Gastrocnemius medialis (tissue), 4 donors: ENCODE results near the gene MARK2. TPM values are rescaled to one million over a fixed set of nuclear protein-coding genes. Genes with fewer than 3 reads are reported as not detected.

Source experiments
- ATAC-seq, 2 donors: fragments of 150-250 bp; one replicate each; pipeline ENCODE4 v1.9.1; 2016
- DNase-seq, 2 donors: peaks; one replicate each; pipeline ENCODE4 v3.0.0-alpha.2; 2019
- H3K27ac ChIP-seq, 4 donors: fragments of 200-600 bp; sonication (generic); 1 replicate in 1 of 4; 2 replicates in 3 of 4; pipeline ENCODE4 v1.5.1; 2016 to 2018; ENCODE audit warnings: mild to moderate bottlenecking in 2 of 4, moderate library complexity in 1 of 4
- H3K27me3 ChIP-seq, 3 donors: fragments of 200-600 bp; sonication (generic) in 2 of 3; 1 replicate in 1 of 3; 2 replicates in 2 of 3; pipeline versions ENCODE4 v1.5.1 to v1.6.0; 2016 to 2019; ENCODE audit warnings: mild to moderate bottlenecking in 1 of 3, moderate library complexity in 1 of 3
- H3K36me3 ChIP-seq, 2 donors: fragments of 200-600 bp; sonication (generic) in 1 of 2; one replicate each; pipeline ENCODE4 v1.5.1; 2017 to 2018
- H3K4me1 ChIP-seq, 2 donors: fragments of 200-600 bp; sonication (generic) in 1 of 2; one replicate each; pipeline ENCODE4 v1.5.1; 2016 to 2017; ENCODE audit warnings: mild to moderate bottlenecking in 2 of 2
- H3K4me3 ChIP-seq, 4 donors: fragments of 200-600 bp; sonication (generic) in 3 of 4; 1 replicate in 1 of 4; 2 replicates in 3 of 4; pipeline ENCODE4 v1.5.1; 2016 to 2019; ENCODE audit warnings: mild to moderate bottlenecking in 2 of 4
- H3K9me3 ChIP-seq, 3 donors: fragments of 200-600 bp; sonication (generic) in 2 of 3; 1 replicate in 1 of 3; 2 replicates in 2 of 3; pipeline ENCODE4 v1.5.1; 2016 to 2019
- POLR2A ChIP-seq, 2 donors: fragments of 450-650 bp; IDR thresholded peaks; one replicate each; pipeline ENCODE4 v1.6.1; 2017; ENCODE audit warnings: antibody characterized with exemption in 2 of 2, mild to moderate bottlenecking in 2 of 2, moderate library complexity in 2 of 2
- in situ Hi-C, 4 donors: fragments of 200-750 bp; cut with MboI; loops; one replicate each; pipeline versions ENCODE4 v1.15.0 to v1.8.0; 2017; ENCODE audit warnings: low sequenced_read_pairs in 4 of 4
- intact Hi-C: fragments of 100-400 bp; cut with DNase I; formaldehyde crosslinking; loops from one replicate; pipeline ENCODE4 v1.15.1; 2023; ENCODE audit warnings: low total_unique reads
- total RNA-seq, 4 donors: library from RNA; depleted of rRNA; stranded (reverse); fragments of >200 nt; gene quantifications; one replicate each; pipeline versions ENCODE4 v1.1.0 to v1.2.3, GENCODE V29; 2016
- TF ChIP-seq, protein P1 (sequence below), 5 experiments: fragments of 450-650 bp in 3 of 5; fragments of 200-600 bp in 2 of 5; sonication (generic) in 2 of 5; IDR thresholded peaks in 4 of 5; conservative IDR thresholded peaks in 1 of 5; 1 replicate in 4 of 5; 2 replicates in 1 of 5; pipeline ENCODE4 v1.5.1; 2016 to 2019; ENCODE audit warnings: antibody characterized with exemption in 5 of 5, mild to moderate bottlenecking in 3 of 5, moderate library complexity in 3 of 5

The MARK2 gene
- total RNA-seq, 4 donors from 2014 or later: 17.8 to 37.2 (median 30.3) TPM

- no peak for DNase-seq
- ATAC-seq: no peak
- in situ Hi-C loops (no loop called here), intact Hi-C loops (no loop called here)
- no peak overlapping the region for H3K27ac ChIP-seq
- no peak for TF ChIP-seq POLR2A (IDR thresholded peaks at IDR 0.05)
- TF ChIP-seq, protein P1, sequence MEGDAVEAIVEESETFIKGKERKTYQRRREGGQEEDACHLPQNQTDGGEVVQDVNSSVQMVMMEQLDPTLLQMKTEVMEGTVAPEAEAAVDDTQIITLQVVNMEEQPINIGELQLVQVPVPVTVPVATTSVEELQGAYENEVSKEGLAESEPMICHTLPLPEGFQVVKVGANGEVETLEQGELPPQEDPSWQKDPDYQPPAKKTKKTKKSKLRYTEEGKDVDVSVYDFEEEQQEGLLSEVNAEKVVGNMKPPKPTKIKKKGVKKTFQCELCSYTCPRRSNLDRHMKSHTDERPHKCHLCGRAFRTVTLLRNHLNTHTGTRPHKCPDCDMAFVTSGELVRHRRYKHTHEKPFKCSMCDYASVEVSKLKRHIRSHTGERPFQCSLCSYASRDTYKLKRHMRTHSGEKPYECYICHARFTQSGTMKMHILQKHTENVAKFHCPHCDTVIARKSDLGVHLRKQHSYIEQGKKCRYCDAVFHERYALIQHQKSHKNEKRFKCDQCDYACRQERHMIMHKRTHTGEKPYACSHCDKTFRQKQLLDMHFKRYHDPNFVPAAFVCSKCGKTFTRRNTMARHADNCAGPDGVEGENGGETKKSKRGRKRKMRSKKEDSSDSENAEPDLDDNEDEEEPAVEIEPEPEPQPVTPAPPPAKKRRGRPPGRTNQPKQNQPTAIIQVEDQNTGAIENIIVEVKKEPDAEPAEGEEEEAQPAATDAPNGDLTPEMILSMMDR (IDR thresholded peaks at IDR 0.05 in 4 of 5, conservative IDR thresholded peaks at IDR 0.05 in 1 of 5): no peak
- no peaks in the 10 kb centered on the region for H3K4me1 ChIP-seq
- H3K27me3 ChIP-seq: no peaks in the 10 kb centered on the region
- H3K9me3 ChIP-seq: no peaks in the 10 kb centered on the region
- no peaks in the 10 kb centered on the region for H3K36me3 ChIP-seq
- H3K4me3 ChIP-seq: no peak overlapping the region
These were observed 92.1 kb downstream of the MARK2 start for GRCh38 chr11:63931045-63931444.

GRCh38 chr11:63931876-63932275, 93.0 kb downstream of the MARK2 start:
- Histone ChIP-seq H3K36me3 (no peaks in the 10 kb centered on the region), H3K9me3 (no peaks in the 10 kb centered on the region), H3K27me3 (no peaks in the 10 kb centered on the region), H3K4me1 (no peaks in the 10 kb centered on the region), H3K27ac (no peak overlapping the region), H3K4me3 (no peak overlapping the region)
- intact Hi-C loops: no loop called here
- in situ Hi-C loops: no loop called here
- ATAC-seq (no peak), DNase-seq (no peak)
- TF ChIP-seq POLR2A (IDR thresholded peaks at IDR 0.05): no peak
- TF ChIP-seq, protein P1 (IDR thresholded peaks at IDR 0.05 in 4 of 5, conservative IDR thresholded peaks at IDR 0.05 in 1 of 5): no peak

GRCh38 chr11:63933459-63933858, 94.5 kb downstream of the MARK2 start:
- no peaks in the 10 kb centered on the region for H3K27me3 ChIP-seq
- ATAC-seq (no peak), DNase-seq (no peak)
- no peak overlapping the region for H3K27ac ChIP-seq
- no peak overlapping the region for H3K4me3 ChIP-seq
- no peaks in the 10 kb centered on the region for H3K9me3 ChIP-seq
- H3K4me1 ChIP-seq: peaks cover 4 to 6% of the 10 kb centered on the region in 2 donors
- intact Hi-C loops: no loop called here
- in situ Hi-C loops: no loop called here
- no peaks in the 10 kb centered on the region for H3K36me3 ChIP-seq
- TF ChIP-seq POLR2A (IDR thresholded peaks at IDR 0.05): no peak
- TF ChIP-seq, protein P1 (IDR thresholded peaks at IDR 0.05 in 4 of 5, conservative IDR thresholded peaks at IDR 0.05 in 1 of 5): no peak

DNA sequence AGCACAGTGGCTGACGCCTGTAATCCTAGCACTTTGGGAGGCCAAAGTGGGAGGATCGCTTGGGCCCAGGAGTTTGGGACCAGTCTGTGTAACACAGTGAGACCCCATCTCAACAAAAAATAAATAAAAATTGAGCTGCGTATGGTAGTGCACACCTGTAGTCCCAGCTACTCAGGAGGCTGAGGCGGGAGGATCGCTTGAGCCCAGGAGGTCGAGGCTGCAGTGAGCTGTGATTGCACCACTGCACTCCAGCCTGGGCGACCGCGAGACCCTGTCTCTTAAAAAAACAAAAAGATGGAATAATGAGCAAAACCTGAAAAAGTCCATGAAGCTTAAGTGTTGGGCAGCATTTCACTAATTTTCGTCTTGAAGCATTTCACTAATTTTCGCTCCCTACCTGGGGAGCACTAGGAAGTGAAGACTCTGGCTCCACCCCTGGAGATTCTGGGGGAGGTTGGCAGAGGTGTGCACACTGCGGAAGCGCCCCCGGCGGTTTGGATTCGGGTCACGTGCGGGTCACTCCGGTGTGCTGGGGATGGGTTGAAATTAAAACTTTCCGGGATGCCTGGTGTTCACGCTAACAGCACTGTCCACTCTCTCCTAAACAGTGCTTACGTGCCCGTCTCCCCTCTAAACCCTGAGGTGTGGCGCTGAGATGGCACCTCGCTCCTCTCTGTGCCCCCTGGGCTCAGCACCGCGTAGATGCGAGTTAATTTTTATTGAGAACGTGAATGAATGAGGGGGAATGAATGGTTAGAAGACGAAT, 99.0 kb downstream of the MARK2 start:
- H3K27ac ChIP-seq: peak overlapping the region; percentile 78 to 88 (median 84)
- peaks cover 20 to 21% of the 10 kb centered on the region in 2 donors for H3K4me1 ChIP-seq
- DNase-seq (no peak), ATAC-seq (peak in 1 of 2 donors; percentile 23)
- no peaks in the 10 kb centered on the region for H3K36me3 ChIP-seq
- no peaks in the 10 kb centered on the region for H3K9me3 ChIP-seq
- intact Hi-C loops (loop anchor here (1.0 kb wide), 1 partner anchor 20 kb away; no protein-coding TSS in a partner anchor), in situ Hi-C loops (no loop called here)
- H3K4me3 ChIP-seq: peak overlapping the region; percentile 69 to 84 (median 80)
- no peaks in the 10 kb centered on the region for H3K27me3 ChIP-seq
- TF ChIP-seq, protein P1 (IDR thresholded peaks at IDR 0.05 in 4 of 5, conservative IDR thresholded peaks at IDR 0.05 in 1 of 5): no peak
- no peak for TF ChIP-seq POLR2A (IDR thresholded peaks at IDR 0.05)
